Parathyroid adenoma (tissue), 2 donors: ENCODE data around the gene RDH5.
"Not testable (repeated sequence)": the region's sequence is repeated elsewhere in the genome, so short reads cannot be mapped to it uniquely, and the experiment has no call there.

Source experiments
- H2AFZ ChIP-seq: fragments of 300-600 bp; sonication (generic); one replicate; pipeline ENCODE4 v1.7.0; 2017; ENCODE audit warnings: antibody characterized with exemption, mild to moderate bottlenecking
- H3K27ac ChIP-seq: fragments of 300-600 bp; sonication (generic); one replicate; pipeline ENCODE4 v1.7.0; 2017
- H3K27me3 ChIP-seq: fragments of 300-600 bp; sonication (generic); one replicate; pipeline ENCODE4 v1.7.0; 2017; ENCODE audit warnings: low read length; ENCODE audit not compliant: control insufficient read depth, insufficient read depth
- H3K36me3 ChIP-seq: fragments of 300-600 bp; sonication (generic); one replicate; pipeline ENCODE4 v1.7.0; 2017; ENCODE audit warnings: low read length; ENCODE audit not compliant: control insufficient read depth, insufficient read depth
- H3K4me1 ChIP-seq: fragments of 300-600 bp; sonication (generic); one replicate; pipeline ENCODE4 v1.7.0; 2017; ENCODE audit warnings: control low read depth
- H3K4me2 ChIP-seq: fragments of 300-600 bp; sonication (generic); one replicate; pipeline ENCODE4 v1.7.0; 2017; ENCODE audit warnings: low read length
- H3K4me3 ChIP-seq: fragments of 300-600 bp; sonication (generic); one replicate; pipeline ENCODE4 v1.7.0; 2017; ENCODE audit warnings: low read depth, low read length
- H3K79me2 ChIP-seq: fragments of 300-600 bp; sonication (generic); one replicate; pipeline ENCODE4 v1.7.0; 2017; ENCODE audit warnings: control low read depth
- H3K9ac ChIP-seq: fragments of 300-600 bp; sonication (generic); one replicate; pipeline ENCODE4 v1.7.0; 2017; ENCODE audit warnings: mild to moderate bottlenecking
- H3K9me3 ChIP-seq: fragments of 300-600 bp; sonication (generic); one replicate; pipeline ENCODE4 v1.7.0; 2017; ENCODE audit warnings: low read length; ENCODE audit not compliant: control insufficient read depth
- CTCF ChIP-seq: fragments of 300-600 bp; sonication (generic); IDR thresholded peaks from one replicate; pipeline ENCODE4 v1.7.0; 2017; ENCODE audit warnings: antibody characterized with exemption, mild to moderate bottlenecking
- donor health status: primary hyperparathyroidism.

The RDH5 gene

GRCh38 chr12:55755246-55755645 lies 35.1 kb downstream of the RDH5 start:
- Histone ChIP-seq H3K9me3 (no peaks in the 10 kb centered on the region), H3K4me3 (no peak overlapping the region), H3K9ac (no peak overlapping the region), H3K4me2 (no peak overlapping the region), H3K27ac (no peak overlapping the region), H3K27me3 (no peaks in the 10 kb centered on the region), H3K79me2 (no peaks in the 10 kb centered on the region), H2AFZ (no peak overlapping the region), H3K4me1 (no peaks in the 10 kb centered on the region), H3K36me3 (no peaks in the 10 kb centered on the region)
- no peak for TF ChIP-seq CTCF

- H3K27me3 ChIP-seq = no peaks in the 10 kb centered on the region
- H3K9ac ChIP-seq = no peak overlapping the region
- H3K4me2 ChIP-seq = no peak overlapping the region
- no peaks in the 10 kb centered on the region for H3K36me3 ChIP-seq
- no peak overlapping the region for H3K27ac ChIP-seq
- no peak overlapping the region for H2AFZ ChIP-seq
- TF ChIP-seq CTCF = no peak
- H3K9me3 ChIP-seq = no peaks in the 10 kb centered on the region
- no peaks in the 10 kb centered on the region for H3K4me1 ChIP-seq
- H3K79me2 ChIP-seq = no peaks in the 10 kb centered on the region
- H3K4me3 ChIP-seq = no peak overlapping the region
Measured at GRCh38 chr12:55757701-55758100, 37.5 kb downstream of the RDH5 start.

- H3K9ac ChIP-seq, H3K4me2 ChIP-seq, H3K36me3 ChIP-seq, H3K27ac ChIP-seq, H3K4me3 ChIP-seq, H3K79me2 ChIP-seq, H3K27me3 ChIP-seq, H3K4me1 ChIP-seq, H3K9me3 ChIP-seq, H2AFZ ChIP-seq: not testable (repeated sequence)
Measured at GRCh38 chr12:55758575-55758974, 38.4 kb downstream of the RDH5 start.

- Histone ChIP-seq H3K9ac (no peak overlapping the region), H3K9me3 (no peaks in the 10 kb centered on the region), H3K4me1 (no peaks in the 10 kb centered on the region), H3K4me3 (no peak overlapping the region), H3K79me2 (no peaks in the 10 kb centered on the region), H3K36me3 (no peaks in the 10 kb centered on the region), H3K4me2 (no peak overlapping the region), H3K27ac (no peak overlapping the region), H2AFZ (no peak overlapping the region), H3K27me3 (no peaks in the 10 kb centered on the region)
- TF ChIP-seq CTCF = no peak
Measured at GRCh38 chr12:55760663-55761062, 40.5 kb downstream of the RDH5 start.

GRCh38 chr12:55762646-55763045 lies 42.5 kb downstream of the RDH5 start:
- Histone ChIP-seq H2AFZ (no peak overlapping the region), H3K79me2 (peaks cover 3% of the 10 kb centered on the region), H3K27me3 (no peaks in the 10 kb centered on the region), H3K4me3 (no peak overlapping the region), H3K4me1 (no peaks in the 10 kb centered on the region), H3K9me3 (no peaks in the 10 kb centered on the region), H3K4me2 (no peak overlapping the region), H3K36me3 (no peaks in the 10 kb centered on the region), H3K9ac (no peak overlapping the region), H3K27ac (no peak overlapping the region)
- no peak for TF ChIP-seq CTCF
